Measurements from ENCODE around the gene RCBTB1.
"Not testable (repeated sequence)": the region's sequence is repeated elsewhere in the genome, so short reads cannot be mapped to it uniquely, and the experiment has no call there.

RCBTB1 gene

GRCh38 chr13:49606747-49607648, 21.6 kb upstream of the RCBTB1 start:
- FAIRE-seq: peak; percentile 78
- DNase-seq (ENCODE audit: low spot score): peak; percentile 70

GRCh38 chr13:49604570-49604969, 19.2 kb upstream of the RCBTB1 start:
- FAIRE-seq (no peak), DNase-seq (ENCODE audit: low spot score) (no peak)

- not testable (repeated sequence) for FAIRE-seq; DNase-seq (ENCODE audit: low spot score)
These were observed 17.3 kb upstream of the RCBTB1 start for GRCh38 chr13:49602615-49603014.

- FAIRE-seq (no peak), DNase-seq (ENCODE audit: low spot score) (no peak)
These were observed 16.6 kb upstream of the RCBTB1 start for GRCh38 chr13:49602005-49602404.

GRCh38 chr13:49597043-49597641, 11.8 kb upstream of the RCBTB1 start:
- no peak for DNase-seq (ENCODE audit: low spot score)
- FAIRE-seq: no peak

GRCh38 chr13:49596221-49596620, 10.9 kb upstream of the RCBTB1 start:
- DNase-seq (ENCODE audit: low spot score): no peak
- no peak for FAIRE-seq

GRCh38 chr13:49594576-49594975, 9.2 kb upstream of the RCBTB1 start:
- no peak for DNase-seq (ENCODE audit: low spot score)
- FAIRE-seq: no peak

- not testable (repeated sequence) for FAIRE-seq; DNase-seq (ENCODE audit: low spot score)
These were observed 8.5 kb upstream of the RCBTB1 start for GRCh38 chr13:49593876-49594275.

GRCh38 chr13:49590714-49591113, 5.4 kb upstream of the RCBTB1 start:
- not testable (repeated sequence) for DNase-seq (ENCODE audit: low spot score); FAIRE-seq

- no peak for DNase-seq (ENCODE audit: low spot score)
- no peak for FAIRE-seq
These were observed 2.0 kb upstream of the RCBTB1 start for GRCh38 chr13:49587311-49587847.

- DNase-seq (ENCODE audit: low spot score) (no peak), FAIRE-seq (no peak)
These were observed 1.4 kb upstream of the RCBTB1 start for GRCh38 chr13:49586717-49587116.

- FAIRE-seq (no peak), DNase-seq (ENCODE audit: low spot score) (no peak)
These were observed 581 bp downstream of the RCBTB1 start for GRCh38 chr13:49584771-49585182.

GRCh38 chr13:49580980-49581680, 4.2 kb downstream of the RCBTB1 start:
- DNase-seq (ENCODE audit: low spot score): no peak
- no peak for FAIRE-seq

GRCh38 chr13:49579501-49579900, 5.9 kb downstream of the RCBTB1 start:
- FAIRE-seq: no peak
- no peak for DNase-seq (ENCODE audit: low spot score)

GRCh38 chr13:49571299-49572240, 13.8 kb downstream of the RCBTB1 start:
- no peak for DNase-seq (ENCODE audit: low spot score)

GRCh38 chr13:49569993-49570689, 15.2 kb downstream of the RCBTB1 start:
- DNase-seq (ENCODE audit: low spot score) (no peak), FAIRE-seq (no peak)

More at GRCh38 chr13:49571299-49572240, 13.8 kb downstream of the RCBTB1 start:
- FAIRE-seq: no peak

GRCh38 chr13:49567491-49567890, 17.9 kb downstream of the RCBTB1 start:
- no peak for DNase-seq (ENCODE audit: low spot score)
- FAIRE-seq: no peak

- FAIRE-seq: no peak
- no peak for DNase-seq (ENCODE audit: low spot score)
These were observed 18.9 kb downstream of the RCBTB1 start for GRCh38 chr13:49566461-49566860.

- not testable (repeated sequence) for FAIRE-seq
These were observed 19.9 kb downstream of the RCBTB1 start for GRCh38 chr13:49565461-49565860.

GRCh38 chr13:49563516-49563915, 21.8 kb downstream of the RCBTB1 start:
- FAIRE-seq (no peak), DNase-seq (ENCODE audit: low spot score) (no peak)

More at GRCh38 chr13:49565461-49565860, 19.9 kb downstream of the RCBTB1 start:
- not testable (repeated sequence) for DNase-seq (ENCODE audit: low spot score)

All from RCC 7860 (cell line).